GM18868 (cell line): ENCODE data around the gene CDH16.

Experiments
- ATAC-seq: cut with Tn5 transposase; IDR thresholded peaks from one replicate; pipeline ENCODE4 v1.9.1; 2021; ENCODE audit warnings: mild to moderate bottlenecking, moderate library complexity; ENCODE audit not compliant: unreplicated experiment

Gene CDH16

GRCh38 chr16:66928702-66929388 is 10.2 kb upstream of the CDH16 start:
- no peak for ATAC-seq

- ATAC-seq = no peak
Measured at GRCh38 chr16:66927918-66928649, 9.4 kb upstream of the CDH16 start.

- ATAC-seq = no peak
Measured at GRCh38 chr16:66926961-66927436, 8.3 kb upstream of the CDH16 start.

- no peak for ATAC-seq
Measured at GRCh38 chr16:66926171-66926947, 7.7 kb upstream of the CDH16 start.

- no peak for ATAC-seq
Measured at GRCh38 chr16:66925322-66925840, 6.7 kb upstream of the CDH16 start, which contains the start of gene RRAD. Gene RRAD, minus strand, starts transcription at chr16:66925535. Its CDS starts 356 bp downstream, at chr16:66925179.

- no peak for ATAC-seq
Measured at GRCh38 chr16:66924527-66925321, 6.0 kb upstream of the CDH16 start.

- ATAC-seq = no peak
Measured at GRCh38 chr16:66923866-66924265, 5.2 kb upstream of the CDH16 start.

GRCh38 chr16:66923247-66923731 is 4.6 kb upstream of the CDH16 start:
- no peak for ATAC-seq

GRCh38 chr16:66921729-66922450 is 3.2 kb upstream of the CDH16 start:
- no peak for ATAC-seq

GRCh38 chr16:66920924-66921680 is 2.4 kb upstream of the CDH16 start:
- no peak for ATAC-seq

GRCh38 chr16:66920299-66920590 is 1.6 kb upstream of the CDH16 start:
- ATAC-seq = no peak

- ATAC-seq = no peak
Measured at GRCh38 chr16:66919569-66920298, 1.0 kb upstream of the CDH16 start.

- ATAC-seq = no peak
Measured at GRCh38 chr16:66918355-66918754, 330 bp downstream of the CDH16 start.

- no peak for ATAC-seq
Measured at GRCh38 chr16:66917741-66918140, 944 bp downstream of the CDH16 start.

GRCh38 chr16:66916518-66916917 is 2.2 kb downstream of the CDH16 start:
- ATAC-seq = no peak

- ATAC-seq = no peak
Measured at GRCh38 chr16:66915041-66915440, 3.6 kb downstream of the CDH16 start.

- no peak for ATAC-seq
Measured at GRCh38 chr16:66914541-66914940, 4.1 kb downstream of the CDH16 start.

GRCh38 chr16:66913711-66914110 is 5.0 kb downstream of the CDH16 start:
- no peak for ATAC-seq
